H1 (cell line): ENCODE results near the gene NAA40. TPM values are rescaled to one million over a fixed set of nuclear protein-coding genes. Genes with fewer than 3 reads are reported as not detected.

Experiments used
- CTCF ChIA-PET: fragments of 300-600 bp; sonication (Branson Sonifier 250); formaldehyde crosslinking; loops from one replicate; lab custom pipeline; 2021; ENCODE audit not compliant: partially characterized antibody; lab: Charles Lee
- POLR2A ChIA-PET: fragments of 300-600 bp; sonication (Branson Sonifier 250); formaldehyde crosslinking; loops from one replicate; lab custom pipeline; 2021; ENCODE audit warnings: inconsistent platforms; ENCODE audit not compliant: partially characterized antibody; lab: Charles Lee
- DNase-seq, 2 experiments: peaks; one replicate each; pipeline versions ENCODE4 v3.0.0 to v3.0.0-alpha.2; 2010 to 2022; ENCODE audit warnings: low spot score in 2 of 2, low read depth in 1 of 2, mixed read lengths in 1 of 2
- FAIRE-seq: peaks from 2 replicates; lab custom pipeline; 2011; peaks lifted over from hg19 to GRCh38; lab: Jason Lieb, UNC
- H2AFZ ChIP-seq: 2 replicates; pipeline ENCODE4 v1.8.1; 2012; ENCODE audit warnings: low read length, inconsistent platforms
- H2AK5ac ChIP-seq: 2 replicates; pipeline ENCODE4 v1.6.1; 2013; ENCODE audit warnings: low read depth, low read length
- H2BK120ac ChIP-seq: replicated peaks from 2 replicates; pipeline ENCODE3; 2013; ENCODE audit warnings: low read depth, low read length, inconsistent platforms
- H2BK12ac ChIP-seq: 2 replicates; pipeline ENCODE4 v1.6.1; 2013; ENCODE audit warnings: low read depth, low read length
- H2BK15ac ChIP-seq: 2 replicates; pipeline ENCODE4 v1.6.1; 2013; ENCODE audit warnings: low read length
- H2BK20ac ChIP-seq: 2 replicates; pipeline ENCODE4 v1.6.1; 2013; ENCODE audit warnings: low read length
- H2BK5ac ChIP-seq: 2 replicates; pipeline ENCODE4 v1.6.1; 2013; ENCODE audit warnings: low read depth, low read length
- H3K14ac ChIP-seq: 2 replicates; pipeline ENCODE4 v1.6.1; 2013; ENCODE audit warnings: inconsistent platforms; ENCODE audit not compliant: insufficient read length
- H3K18ac ChIP-seq: 2 replicates; pipeline ENCODE4 v1.6.1; 2013; ENCODE audit warnings: low read length; ENCODE audit errors: extremely low read depth
- H3K23ac ChIP-seq: 2 replicates; pipeline ENCODE4 v1.6.1; 2013; ENCODE audit warnings: inconsistent platforms; ENCODE audit not compliant: insufficient read length
- H3K23me2 ChIP-seq: 2 replicates; pipeline ENCODE4 v1.6.1; 2013; ENCODE audit warnings: low read depth, low read length
- H3K27ac ChIP-seq: 2 replicates; pipeline ENCODE4 v1.6.1; 2011; ENCODE audit warnings: low read depth, low read length, inconsistent platforms
- H3K27me3 ChIP-seq, 4 experiments: replicated peaks in 1 of 4; 1 replicate in 1 of 4; 2 replicates in 3 of 4; pipeline versions ENCODE4 v1.6.1 to v1.8.1; 2011 to 2013; ENCODE audit warnings: low read length in 3 of 4, mild to moderate bottlenecking in 3 of 4, inconsistent platforms in 2 of 4, mixed read lengths in 2 of 4, moderate library complexity in 1 of 4; ENCODE audit not compliant: control insufficient read depth in 3 of 4, insufficient read depth in 3 of 4; ENCODE audit errors: extremely low read depth in 1 of 4
- H3K36me3 ChIP-seq, 4 experiments: 2 replicates each; pipeline versions ENCODE4 v1.6.1 to v1.8.1; 2011 to 2013; ENCODE audit warnings: mild to moderate bottlenecking in 4 of 4, low read length in 3 of 4, moderate library complexity in 2 of 4, control low read depth in 1 of 4, inconsistent platforms in 1 of 4; ENCODE audit not compliant: insufficient read depth in 4 of 4, control insufficient read depth in 2 of 4
- H3K4ac ChIP-seq: replicated peaks from 2 replicates; pipeline ENCODE3; 2013; ENCODE audit warnings: low read length, low read depth, mixed read lengths, inconsistent platforms; ENCODE audit not compliant: insufficient read length
- H3K4me1 ChIP-seq, 4 experiments: replicated peaks in 1 of 4; 1 replicate in 1 of 4; 2 replicates in 3 of 4; pipeline versions ENCODE4 v1.6.1 to v1.8.1; 2011 to 2013; ENCODE audit warnings: low read length in 3 of 4, inconsistent platforms in 2 of 4, mixed read lengths in 1 of 4; ENCODE audit not compliant: insufficient read depth in 4 of 4, control insufficient read depth in 3 of 4
- H3K4me2 ChIP-seq, 2 experiments: 2 replicates each; pipeline versions ENCODE4 v1.6.1 to v1.8.1; 2011 to 2013; ENCODE audit warnings: low read depth in 2 of 2, low read length in 2 of 2, control low read depth in 1 of 2, inconsistent platforms in 1 of 2, mild to moderate bottlenecking in 1 of 2; ENCODE audit not compliant: insufficient read depth in 1 of 2
- H3K4me3 ChIP-seq, 4 experiments: fragments of 200-600, 300-600 bp in 1 of 4; sonication (generic), shearing (Covaris generic), sonication (Bioruptor Twin) in 1 of 4; 2 replicates each; pipeline versions ENCODE4 v1.5.1 to v1.8.1; 2011 to 2016; ENCODE audit warnings: low read length in 4 of 4, low read depth in 3 of 4, control low read depth in 2 of 4, inconsistent platforms in 2 of 4, mild to moderate bottlenecking in 2 of 4, mixed read lengths in 1 of 4, moderate library complexity in 1 of 4; ENCODE audit not compliant: insufficient read depth in 2 of 4; ENCODE audit errors: extremely low read depth in 1 of 4
- H3K56ac ChIP-seq: replicated peaks from 2 replicates; pipeline ENCODE3; 2013; ENCODE audit warnings: low read depth, mild to moderate bottlenecking, mixed read lengths, low read length, inconsistent platforms; ENCODE audit not compliant: insufficient read length
- H3K79me1 ChIP-seq: 2 replicates; pipeline ENCODE4 v1.6.1; 2013; ENCODE audit warnings: low read depth, low read length, control low read depth
- H3K79me2 ChIP-seq, 2 experiments: 2 replicates each; pipeline versions ENCODE4 v1.6.1 to v1.8.1; 2012 to 2013; ENCODE audit warnings: low read length in 2 of 2, mild to moderate bottlenecking in 2 of 2, inconsistent platforms in 1 of 2; ENCODE audit not compliant: insufficient read depth in 2 of 2, control insufficient read depth in 1 of 2
- H3K9ac ChIP-seq, 4 experiments: replicated peaks in 1 of 4; 1 replicate in 1 of 4; 2 replicates in 3 of 4; pipeline versions ENCODE4 v1.6.1 to v1.8.1; 2011 to 2013; ENCODE audit warnings: low read depth in 3 of 4, low read length in 3 of 4, control low read depth in 2 of 4, mild to moderate bottlenecking in 2 of 4, moderate library complexity in 2 of 4, inconsistent platforms in 1 of 4; ENCODE audit errors: extremely low read depth in 1 of 4
- H3K9me3 ChIP-seq, 2 experiments: 2 replicates each; pipeline versions ENCODE4 v1.6.1 to v1.8.1; 2012 to 2013; ENCODE audit warnings: mild to moderate bottlenecking in 2 of 2, moderate library complexity in 2 of 2, control low read depth in 1 of 2, inconsistent platforms in 1 of 2, low read depth in 1 of 2, low read length in 1 of 2, mixed read lengths in 1 of 2; ENCODE audit not compliant: insufficient read depth in 2 of 2
- H4K20me1 ChIP-seq, 2 experiments: replicated peaks in 1 of 2; 2 replicates each; pipeline versions ENCODE3 to v1.8.1; 2011 to 2013; ENCODE audit warnings: inconsistent platforms in 2 of 2, low read length in 2 of 2, mild to moderate bottlenecking in 1 of 2; ENCODE audit not compliant: insufficient read depth in 2 of 2, control insufficient read depth in 1 of 2
- H4K5ac ChIP-seq: 2 replicates; pipeline ENCODE4 v1.6.1; 2013; ENCODE audit warnings: low read length, low read depth, mixed read lengths, inconsistent platforms; ENCODE audit not compliant: insufficient read length
- H4K8ac ChIP-seq: 2 replicates; pipeline ENCODE4 v1.8.0; 2013; ENCODE audit warnings: mild to moderate bottlenecking, moderate library complexity, low read length, inconsistent platforms; ENCODE audit not compliant: insufficient read depth; ENCODE audit errors: extremely low read depth
- H4K91ac ChIP-seq: replicated peaks from 2 replicates; pipeline ENCODE3; 2013; ENCODE audit warnings: low read length, mixed read lengths, inconsistent platforms; ENCODE audit not compliant: insufficient read length
- BACH1 ChIP-seq: IDR thresholded peaks from 2 replicates; pipeline ENCODE4 v1.6.1; 2012; ENCODE audit warnings: low read length, improper control_type of control experiment
- BRCA1 ChIP-seq: IDR thresholded peaks from 2 replicates; pipeline ENCODE4 v1.6.1; 2012; ENCODE audit warnings: low read depth, low read length, improper control_type of control experiment
- CEBPB ChIP-seq: IDR thresholded peaks from 2 replicates; pipeline ENCODE4 v1.6.1; 2012; ENCODE audit warnings: low read depth, low read length
- EGR1 ChIP-seq: IDR thresholded peaks from 2 replicates; pipeline ENCODE4 v1.6.1; 2011; ENCODE audit warnings: low read depth, low read length, borderline replicate concordance
- FOSL1 ChIP-seq: IDR thresholded peaks from 2 replicates; pipeline ENCODE4 v1.6.1; 2011; ENCODE audit warnings: mild to moderate bottlenecking, low read depth, low read length, moderate library complexity; ENCODE audit not compliant: insufficient read depth
- GTF2F1 ChIP-seq: IDR thresholded peaks from 2 replicates; pipeline ENCODE4 v1.6.1; 2012; ENCODE audit warnings: low read depth, low read length, improper control_type of control experiment, borderline replicate concordance
- HDAC6 ChIP-seq: IDR thresholded peaks from one replicate; pipeline ENCODE4 v1.7.1; 2012; ENCODE audit warnings: low read depth, mild to moderate bottlenecking, inconsistent platforms, low read length, moderate library complexity
- JUND ChIP-seq: IDR thresholded peaks from 2 replicates; pipeline ENCODE4 v1.6.1; 2011; ENCODE audit warnings: mild to moderate bottlenecking, improper control_type of control experiment, low read length
- KDM5A ChIP-seq: fragments of 200-600 bp; IDR thresholded peaks from 2 replicates; pipeline ENCODE4 v1.7.1; 2012; ENCODE audit warnings: mild to moderate bottlenecking, low read length, inconsistent platforms, mixed read lengths
- NRF1 ChIP-seq: IDR thresholded peaks from 2 replicates; pipeline ENCODE4 v1.6.1; 2011; ENCODE audit warnings: mild to moderate bottlenecking, low read depth, low read length, improper control_type of control experiment
- POLR2AphosphoS5 ChIP-seq: IDR thresholded peaks from 2 replicates; pipeline ENCODE4 v1.6.1; 2011; ENCODE audit warnings: low read depth, low read length
- SAP30 ChIP-seq: fragments of 300-600 bp; sonication (generic); IDR thresholded peaks from 2 replicates; pipeline ENCODE4 v1.7.1; 2012; ENCODE audit warnings: low read length, moderate library complexity, mild to moderate bottlenecking, inconsistent platforms; ENCODE audit not compliant: insufficient read depth, insufficient replicate concordance
- SIN3A ChIP-seq, 2 experiments: IDR thresholded peaks in 1 of 2; conservative IDR thresholded peaks in 1 of 2; 2 replicates each; pipeline ENCODE4 v1.6.1; 2011 to 2012; ENCODE audit warnings: low read length in 2 of 2, improper control_type of control experiment in 1 of 2, low read depth in 1 of 2, mild to moderate bottlenecking in 1 of 2
- SIRT6 ChIP-seq: IDR thresholded peaks from one replicate; pipeline ENCODE4 v1.7.1; 2012; ENCODE audit warnings: low read length, inconsistent platforms
- TEAD4 ChIP-seq: IDR thresholded peaks from 2 replicates; pipeline ENCODE4 v1.6.1; 2012; ENCODE audit warnings: low read depth, low read length, inconsistent platforms, mixed read lengths
- WGBS, 2 experiments: shearing (Covaris generic) in 1 of 2; methylation state at CpG; one replicate each; pipeline versions ENCODE4 v1.1.6 to v1.1.7; 2013 to 2015; ENCODE audit warnings: low lambda C conversion rate in 2 of 2, mixed read lengths in 2 of 2, inconsistent platforms in 1 of 2, low coverage in 1 of 2, missing lambda C conversion rate in 1 of 2; ENCODE audit not compliant: insufficient replicate concordance in 2 of 2, insufficient coverage in 1 of 2, insufficient read length in 1 of 2; ENCODE audit errors: extremely low coverage in 1 of 2, missing lambda C conversion rate in 1 of 2; 5-methylcytosine and 5-hydroxymethylcytosine counted together
- polyA plus RNA-seq, 7 experiments: library from polyadenylated mRNA; depleted of rRNA in 3 of 7; stranded (reverse) in 5 of 7; unstranded in 2 of 7; fragments of >200 nt in 5 of 7; fragments of 200-250 nt in 2 of 7; gene quantifications; 1 replicate in 5 of 7; 2 replicates in 1 of 7; 4 replicates in 1 of 7; pipeline versions ENCODE4 v1.2.1 to v1.2.3, GENCODE V29; 2011 to 2013; ENCODE audit warnings: missing spikeins in 2 of 7, mixed read lengths in 2 of 7
- total RNA-seq: library from RNA; stranded (reverse); fragmentation: NEBNext Ultra II Directional; extraction: Animal tissue kit (Norgen Biotek cat#: 25700); gene quantifications from 2 replicates; pipeline ENCODE4 v1.2.1, GENCODE V29; 2021

NAA40 gene
- total and polyA plus RNA-seq, 2 of the 8 experiments (the other 6 are each of a cell fraction or from before 2014, with no cell fraction given): 20.0 to 31.1 TPM

GRCh38 chr11:63931045-63931444 is 7.8 kb upstream of the NAA40 start:
- ChIA-PET CTCF (interaction anchor here (0.6 to 3.8 kb wide), 8 partner anchors 10 to 95 kb away, joined by 3 to 29 read pairs (median 4); partner anchors contain the start of gene RCOR2), POLR2A (interaction anchor here (1.3 to 11.5 kb wide), 3 partner anchors 14 to 56 kb away, joined by 3 to 173 read pairs (median 5); partner anchors contain the start of gene RCOR2)
- 88% methylated on average over 6 of the region's 6 CpGs; no CpG with 5 or more reads in 1 of the 2 experiments for WGBS, 2 experiments
- TF ChIP-seq JUND: no peak
- no peak for TF ChIP-seq SIN3A (conservative IDR thresholded peaks at IDR 0.05 in 1 of 2, IDR thresholded peaks at IDR 0.05 in 1 of 2; ENCODE audit: low read depth in 1 of 2, low read length in 2 of 2)
- no peak for TF ChIP-seq HDAC6
- no peak for TF ChIP-seq NRF1
- TF ChIP-seq POLR2AphosphoS5: no peak
- TF ChIP-seq CEBPB: no peak
- no peak for TF ChIP-seq TEAD4
- TF ChIP-seq BACH1: no peak
- no peak for TF ChIP-seq KDM5A
- no peak for TF ChIP-seq FOSL1
- TF ChIP-seq EGR1: no peak
- no peak for TF ChIP-seq BRCA1
- no peak for TF ChIP-seq SIRT6
- TF ChIP-seq SAP30: no peak
- TF ChIP-seq GTF2F1: no peak

More at GRCh38 chr11:63931045-63931444, 7.8 kb upstream of the NAA40 start:
- FAIRE-seq (no peak), DNase-seq (no peak)
- Histone ChIP-seq H4K20me1 (no peaks in the 10 kb centered on the region), H4K5ac (no peak overlapping the region), H2AFZ (no peak overlapping the region), H3K79me2 (no peaks in the 10 kb centered on the region), H3K4me3 (no peak overlapping the region), H3K27ac (no peak overlapping the region), H3K56ac (no peak overlapping the region), H3K79me1 (no peaks in the 10 kb centered on the region), H2AK5ac (no peak overlapping the region), H2BK20ac (no peak overlapping the region), H4K8ac (no peak overlapping the region), H3K9ac (peak overlapping the region in 1 of 4 experiments; percentile 32; a peak in 1 of 7 replicates), H3K23me2 (no peaks in the 10 kb centered on the region; the same call in 1 of the 2 replicates), H3K14ac (no peak overlapping the region), H3K4me1 (peaks cover 0 to 4% (median 0%) of the 10 kb centered on the region in 4 experiments; a peak in 1 of 7 replicates), H2BK120ac (no peak overlapping the region), H3K23ac (no peak overlapping the region), H3K36me3 (no peaks in the 10 kb centered on the region), H2BK12ac (0 out of 2 replicates have a peak overlapping the region, but pooled peaks have one; percentile 60), H3K18ac (no peak overlapping the region), H3K27me3 (peaks cover 0 to 8% (median 5%) of the 10 kb centered on the region in 4 experiments; a peak in 3 of 7 replicates), H4K91ac (no peak overlapping the region), H3K4me2 (no peak overlapping the region), H2BK5ac (no peak overlapping the region), H3K9me3 (no peaks in the 10 kb centered on the region), H3K4ac (no peak overlapping the region), H2BK15ac (peak overlapping the region; percentile 31; the same call in 1 of the 2 replicates)
